GM19099 (cell line): Measurements from ENCODE around the gene WDR27.

Source experiments
- POLR2A ChIP-seq: IDR thresholded peaks from 3 replicates; pipeline ENCODE4 v1.6.1; 2011; ENCODE audit warnings: low read depth; ENCODE audit not compliant: insufficient read length; ENCODE audit errors: extremely low read depth

The WDR27 gene

DNA sequence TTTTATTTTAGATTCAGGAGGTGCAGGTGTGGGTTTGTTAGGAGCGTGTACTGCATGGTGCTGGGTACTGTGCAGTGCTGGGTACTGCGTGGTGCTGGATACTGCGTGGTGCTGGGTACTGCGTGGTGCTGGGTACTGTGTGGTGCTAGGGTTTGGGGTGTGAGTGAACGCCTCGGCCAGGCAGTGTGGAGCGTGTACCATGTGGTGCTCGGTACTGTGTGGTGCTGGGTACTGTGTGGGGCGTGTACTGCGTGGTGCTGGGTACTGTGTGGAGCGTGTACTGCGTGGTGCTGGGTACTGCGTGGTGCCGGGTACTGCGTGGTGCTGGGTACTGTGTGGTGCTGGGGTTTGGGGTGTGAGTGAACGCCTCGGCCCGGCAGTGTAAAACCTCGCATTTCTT is 62.9 kb downstream of the WDR27 start:
- TF ChIP-seq POLR2A = no peak

- TF ChIP-seq POLR2A = no peak
Measured at GRCh38 chr6:169638388-169638787, 63.4 kb downstream of the WDR27 start.

DNA sequence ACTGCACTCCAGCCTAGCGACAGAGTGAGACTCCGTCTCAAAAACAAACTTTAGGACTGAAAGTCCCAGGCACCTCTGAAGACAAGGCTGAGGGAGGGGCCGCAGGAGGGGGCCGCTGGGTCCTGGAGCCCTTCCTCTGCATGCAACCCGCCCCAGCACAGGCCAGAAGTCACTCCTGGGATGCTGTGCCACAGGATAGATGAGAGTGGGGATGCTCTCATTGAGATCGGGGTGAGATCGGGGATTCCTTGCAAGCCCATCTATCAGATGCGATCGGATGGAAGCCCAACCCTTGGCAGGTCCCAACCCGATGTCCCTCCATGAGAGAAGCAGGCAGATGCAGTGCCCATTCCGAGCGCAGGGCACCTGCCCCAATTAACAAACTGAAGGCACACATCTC is 66.5 kb downstream of the WDR27 start:
- no peak for TF ChIP-seq POLR2A

- TF ChIP-seq POLR2A = no peak
Measured at GRCh38 chr6:169632841-169633240, 69.0 kb downstream of the WDR27 start.

GRCh38 chr6:169629256-169629655 is 72.6 kb downstream of the WDR27 start:
- TF ChIP-seq POLR2A = no peak

DNA sequence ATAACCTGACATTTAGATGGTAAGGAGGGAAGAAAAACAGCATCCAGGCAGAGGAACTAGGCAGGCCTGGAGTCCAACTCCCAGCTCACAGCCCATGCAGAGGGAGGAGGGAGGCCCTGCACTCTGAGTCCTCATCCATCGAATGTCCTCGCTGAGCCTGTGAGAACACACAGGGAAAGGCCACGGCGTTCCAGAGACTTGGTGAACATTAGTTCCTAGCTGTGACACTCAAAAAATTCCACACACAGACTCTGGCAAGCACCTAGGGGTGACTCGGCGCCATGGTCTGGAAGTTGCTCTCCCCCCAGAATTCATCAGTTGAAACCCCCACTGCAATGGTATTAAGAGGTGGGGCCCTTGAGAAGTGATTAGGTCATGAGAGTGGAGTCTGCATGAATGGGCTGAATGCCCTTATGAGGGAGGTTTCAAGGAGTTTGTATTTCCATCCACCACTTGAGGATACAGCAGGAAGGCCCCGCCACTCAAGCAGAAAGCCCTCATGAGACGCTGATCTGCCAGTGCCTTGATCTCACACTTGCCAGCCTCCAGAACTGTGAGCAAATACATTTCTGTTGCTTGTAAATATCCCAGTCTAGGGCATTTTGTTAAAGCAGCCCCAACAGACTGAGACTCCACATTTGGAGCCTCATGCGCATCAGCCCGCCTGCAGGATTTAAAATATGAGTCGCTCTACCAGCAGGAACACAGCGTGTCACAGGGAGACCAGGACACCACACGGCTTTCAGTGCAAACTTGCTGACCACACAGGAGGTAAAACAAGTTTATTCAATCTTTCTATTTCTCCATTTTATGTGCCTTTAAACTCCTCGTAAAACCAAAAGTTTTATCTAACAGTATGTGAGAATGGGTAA is 73.9 kb downstream of the WDR27 start:
- TF ChIP-seq POLR2A = no peak

DNA sequence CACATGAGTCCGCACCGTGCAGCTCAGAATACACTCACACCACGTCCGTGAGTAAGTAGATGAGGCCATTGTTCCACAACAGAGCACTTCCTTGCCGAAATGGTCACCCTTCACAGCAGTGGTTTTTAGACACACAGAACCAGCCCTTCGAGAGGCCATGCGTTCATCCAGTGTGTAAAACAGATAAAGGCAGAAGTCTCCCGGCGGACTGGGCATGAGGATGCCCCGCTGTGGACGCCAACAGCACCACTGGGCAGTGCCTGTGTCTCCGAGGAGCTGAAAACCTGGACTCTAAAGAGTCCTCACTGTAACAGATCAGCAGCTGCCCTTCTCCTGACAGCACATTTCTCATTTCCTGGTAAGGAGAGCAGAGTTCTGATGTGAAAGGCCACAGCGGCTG is 75.2 kb downstream of the WDR27 start:
- TF ChIP-seq POLR2A = no peak

GRCh38 chr6:169626169-169626568 is 75.7 kb downstream of the WDR27 start:
- TF ChIP-seq POLR2A = no peak

GRCh38 chr6:169625376-169625775 is 76.5 kb downstream of the WDR27 start:
- TF ChIP-seq POLR2A = no peak

GRCh38 chr6:169624785-169625184 is 77.0 kb downstream of the WDR27 start:
- TF ChIP-seq POLR2A = no peak

GRCh38 chr6:169623975-169624374 is 77.9 kb downstream of the WDR27 start:
- TF ChIP-seq POLR2A = no peak

DNA sequence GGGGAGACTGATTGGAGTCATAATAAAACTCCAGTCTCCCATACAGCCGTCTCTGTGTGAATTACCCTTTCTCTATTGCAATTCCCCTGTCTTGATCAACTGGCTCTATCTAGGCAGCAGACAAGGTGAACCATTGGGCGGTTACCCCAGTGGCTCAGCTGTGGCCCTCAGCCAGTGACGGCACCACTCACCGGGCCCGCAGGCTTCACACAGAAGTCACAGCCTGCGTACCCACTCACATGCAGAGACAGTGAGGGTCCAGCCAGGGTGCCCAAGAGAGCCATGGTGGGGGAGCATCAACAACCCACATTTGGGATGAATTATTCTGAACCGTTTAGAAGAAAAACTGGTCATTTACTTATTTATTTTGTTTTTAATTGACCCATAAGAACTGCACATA is 78.5 kb downstream of the WDR27 start:
- TF ChIP-seq POLR2A = no peak

- TF ChIP-seq POLR2A = no peak
Measured at GRCh38 chr6:169622618-169623017, 79.2 kb downstream of the WDR27 start.

DNA sequence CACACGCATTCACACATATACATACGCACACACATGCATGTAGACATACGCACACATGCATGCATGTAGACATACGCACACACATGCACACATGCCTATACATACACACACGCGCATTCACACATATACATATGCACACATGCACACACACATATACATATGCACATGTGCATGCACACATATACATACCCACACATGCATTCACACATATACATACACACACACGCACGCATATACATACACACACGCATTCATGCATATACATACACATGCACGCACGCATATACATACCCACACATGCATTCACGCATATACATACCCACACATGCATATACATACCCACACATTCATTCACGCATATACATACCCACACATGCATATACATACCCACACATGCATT is 80.5 kb downstream of the WDR27 start:
- no peak for TF ChIP-seq POLR2A

GRCh38 chr6:169620171-169621130 is 81.4 kb downstream of the WDR27 start:
- TF ChIP-seq POLR2A = no peak

- TF ChIP-seq POLR2A = no peak
Measured at GRCh38 chr6:169619650-169620049, 82.2 kb downstream of the WDR27 start.
